ENCODE results near the gene ERC1.

The ERC1 gene

DNA sequence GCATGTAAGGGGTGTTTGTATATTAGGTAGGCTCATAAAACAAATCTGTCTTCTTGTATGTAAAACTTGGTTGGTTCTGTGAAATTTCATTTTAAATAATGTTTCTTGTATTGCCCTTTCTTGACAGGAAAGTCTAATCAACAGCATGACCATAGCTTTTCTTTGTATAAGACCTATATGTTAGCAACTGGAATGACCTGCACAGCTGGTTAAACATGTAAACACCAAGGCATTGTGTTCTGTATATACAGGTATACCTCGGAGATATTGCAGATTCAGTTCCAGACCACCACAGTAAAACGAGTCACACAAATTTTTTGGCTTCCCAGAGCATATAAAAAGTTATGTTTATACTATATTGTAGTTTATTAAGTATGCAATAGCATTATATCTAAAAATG lies 183.6 kb downstream of the ERC1 start:
- DNase-seq (ENCODE audit: low read depth, low spot score), result no peak
- Histone ChIP-seq H3K9me3 (ENCODE audit: low read depth, low read length) (no peaks in the 10 kb centered on the region), H3K36me3 (ENCODE audit: insufficient read depth, low read length) (no peaks in the 10 kb centered on the region), H3K9ac (ENCODE audit: insufficient read length) (no peak overlapping the region), H3K27ac (no peak overlapping the region), H3K4me3 (no peak overlapping the region)
- TF ChIP-seq POLR2AphosphoS5 (IDR thresholded peaks at IDR 0.05; ENCODE audit: borderline replicate concordance, low read depth, low read length) (no peak), EZH2 (IDR thresholded peaks at IDR 0.05) (no peak)

DNA sequence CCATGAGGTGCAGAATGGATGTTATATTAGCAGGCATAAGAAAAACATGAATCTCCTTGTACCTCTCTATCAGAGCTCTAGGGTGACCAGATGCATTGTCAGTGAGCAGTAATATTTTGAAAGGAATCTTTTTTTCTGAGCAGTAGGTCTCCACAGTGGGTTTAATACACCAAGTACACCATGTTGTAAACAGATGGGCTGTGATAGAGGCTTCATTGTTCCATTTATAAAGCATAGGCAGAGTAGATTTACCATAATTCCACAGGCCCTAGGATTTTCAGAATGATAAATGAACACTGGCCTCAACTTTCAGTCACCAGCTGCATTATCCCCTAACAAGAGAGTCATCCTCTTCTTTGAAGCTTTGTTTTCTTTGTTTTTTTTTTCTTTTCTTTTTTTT lies 185.2 kb downstream of the ERC1 start:
- H3K9me3 ChIP-seq (ENCODE audit: low read depth, low read length), result no peaks in the 10 kb centered on the region
- no peak overlapping the region for H3K9ac ChIP-seq (ENCODE audit: insufficient read length)
- H3K36me3 ChIP-seq (ENCODE audit: insufficient read depth, low read length), result peaks cover 4% of the 10 kb centered on the region; the same call in 1 of the 2 replicates
- no peak overlapping the region for H3K4me3 ChIP-seq
- DNase-seq (ENCODE audit: low read depth, low spot score), result no peak
- H3K27ac ChIP-seq, result no peak overlapping the region
- no peak for TF ChIP-seq EZH2 (IDR thresholded peaks at IDR 0.05)
- TF ChIP-seq FOXP2 (optimal IDR thresholded peaks at IDR 0.05; ENCODE audit: control extremely low read depth, extremely low read length, insufficient read depth), result no peak
- no peak for TF ChIP-seq POLR2AphosphoS5 (IDR thresholded peaks at IDR 0.05; ENCODE audit: borderline replicate concordance, low read depth, low read length)

DNA sequence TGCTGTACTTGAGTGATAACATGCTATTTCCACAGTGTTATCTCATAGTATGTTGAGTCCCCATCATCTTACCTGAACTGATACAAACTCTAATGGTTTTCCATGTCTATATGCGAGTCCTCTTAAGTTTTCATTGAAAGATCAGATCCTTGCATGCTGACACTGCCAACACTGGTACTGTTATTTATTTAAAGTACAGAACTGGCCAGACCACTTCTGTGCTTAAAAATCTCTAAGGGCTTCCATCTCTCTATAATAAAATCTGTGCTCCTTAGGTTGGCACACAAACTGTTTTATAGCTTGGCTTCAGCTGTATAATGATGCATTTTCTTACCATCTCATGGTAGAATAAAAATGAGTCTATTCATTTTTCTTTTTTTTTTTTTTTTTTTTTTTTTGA lies 188.1 kb downstream of the ERC1 start:
- no peak for DNase-seq (ENCODE audit: low read depth, low spot score)
- no peak overlapping the region for H3K4me3 ChIP-seq
- no peak overlapping the region for H3K9ac ChIP-seq (ENCODE audit: insufficient read length)
- no peak for TF ChIP-seq POLR2AphosphoS5 (IDR thresholded peaks at IDR 0.05; ENCODE audit: borderline replicate concordance, low read depth, low read length)
- TF ChIP-seq EZH2 (IDR thresholded peaks at IDR 0.05), result no peak
- no peak for TF ChIP-seq FOXP2 (optimal IDR thresholded peaks at IDR 0.05; ENCODE audit: control extremely low read depth, extremely low read length, insufficient read depth)
- no peak overlapping the region for H3K27ac ChIP-seq
- peaks cover 10% of the 10 kb centered on the region for H3K36me3 ChIP-seq (ENCODE audit: insufficient read depth, low read length)
- H3K9me3 ChIP-seq (ENCODE audit: low read depth, low read length), result no peaks in the 10 kb centered on the region

DNA sequence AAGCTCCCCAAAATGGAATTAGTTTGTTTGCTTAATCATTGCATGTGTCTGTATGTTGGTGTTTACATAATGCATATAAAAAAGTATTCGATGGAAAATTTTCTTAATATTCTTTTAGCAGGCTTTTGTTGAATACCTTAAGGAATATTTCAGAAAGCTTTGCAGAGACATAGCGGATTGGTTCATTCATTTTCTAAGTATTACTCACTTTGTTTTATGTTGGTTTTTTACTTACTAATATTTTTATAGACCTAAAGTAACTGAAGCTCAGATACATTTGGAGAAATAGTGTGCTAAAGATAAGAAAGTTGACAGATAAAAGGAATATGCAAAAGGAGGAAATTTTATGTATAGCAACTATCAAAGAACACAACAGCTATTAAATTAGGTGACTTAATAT lies 191.0 kb downstream of the ERC1 start:
- Histone ChIP-seq H3K4me3 (no peak overlapping the region), H3K36me3 (ENCODE audit: insufficient read depth, low read length) (peaks cover 10% of the 10 kb centered on the region), H3K9me3 (ENCODE audit: low read depth, low read length) (no peaks in the 10 kb centered on the region), H3K27ac (no peak overlapping the region), H3K9ac (ENCODE audit: insufficient read length) (no peak overlapping the region)
- TF ChIP-seq POLR2AphosphoS5 (IDR thresholded peaks at IDR 0.05; ENCODE audit: borderline replicate concordance, low read depth, low read length) (no peak), EZH2 (IDR thresholded peaks at IDR 0.05) (no peak)
- no peak for DNase-seq (ENCODE audit: low read depth, low spot score)

DNA sequence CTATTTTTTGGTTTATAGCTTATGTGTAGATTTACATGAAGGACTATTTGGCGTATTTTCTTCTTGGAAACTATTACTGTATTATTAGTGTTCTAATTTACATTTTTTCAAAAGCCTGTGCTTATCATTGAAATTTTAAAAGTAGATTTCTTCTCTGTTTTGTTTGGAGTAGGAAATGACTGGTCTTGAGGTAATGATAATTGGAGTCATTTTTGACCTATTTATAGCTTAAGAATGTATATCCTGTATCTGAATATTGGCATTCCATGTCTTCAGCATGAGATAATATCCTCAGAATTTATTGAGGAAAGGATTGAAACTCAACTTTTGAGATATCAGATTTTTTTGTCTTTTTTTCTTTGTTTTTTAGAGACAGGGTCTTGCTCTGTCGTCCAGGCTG lies 193.4 kb downstream of the ERC1 start:
- Histone ChIP-seq H3K27ac (no peak overlapping the region), H3K4me3 (no peak overlapping the region), H3K9me3 (ENCODE audit: low read depth, low read length) (no peaks in the 10 kb centered on the region), H3K9ac (ENCODE audit: insufficient read length) (no peak overlapping the region), H3K36me3 (ENCODE audit: insufficient read depth, low read length) (peaks cover 10% of the 10 kb centered on the region)
- TF ChIP-seq EZH2 (IDR thresholded peaks at IDR 0.05) (no peak), FOXP2 (optimal IDR thresholded peaks at IDR 0.05; ENCODE audit: control extremely low read depth, extremely low read length, insufficient read depth) (no peak), POLR2AphosphoS5 (IDR thresholded peaks at IDR 0.05; ENCODE audit: borderline replicate concordance, low read depth, low read length) (no peak)
- no peak for DNase-seq (ENCODE audit: low read depth, low spot score)

DNA sequence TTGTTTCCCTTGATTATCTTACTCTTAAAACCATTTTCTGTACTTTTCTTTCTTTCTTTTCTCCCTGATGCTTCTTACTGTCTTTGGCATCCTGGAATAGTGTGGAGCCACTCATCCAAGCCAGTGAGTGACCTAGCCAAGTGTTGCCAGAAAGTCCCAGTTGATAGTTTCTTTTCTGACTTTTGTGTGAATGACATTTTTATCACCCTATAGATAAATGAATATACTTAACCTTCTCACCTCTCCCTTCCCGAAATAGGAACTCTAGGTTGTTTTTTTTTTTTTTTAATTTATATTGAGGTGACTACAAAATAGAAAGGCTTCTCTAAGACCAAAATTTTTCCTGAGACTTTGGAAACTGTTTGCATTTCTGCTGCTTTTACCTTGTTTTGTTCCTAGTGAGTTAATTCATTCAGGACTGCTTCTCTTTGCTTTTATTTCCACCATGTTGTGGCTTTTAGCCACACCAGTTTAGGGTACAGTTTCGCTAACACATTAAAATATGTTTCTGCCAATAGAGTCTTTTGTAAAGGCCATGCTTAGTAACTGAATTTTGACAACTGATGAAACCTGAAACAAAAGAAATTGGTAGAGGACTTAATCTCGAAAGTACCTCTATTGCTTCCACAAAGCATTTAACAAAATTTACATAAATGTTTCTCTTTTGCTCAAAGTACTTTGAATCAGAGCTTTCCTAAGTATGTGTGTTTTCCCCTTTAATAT lies 194.6 kb downstream of the ERC1 start:
- Histone ChIP-seq H3K4me3 (no peak overlapping the region), H3K9me3 (ENCODE audit: low read depth, low read length) (no peaks in the 10 kb centered on the region), H3K9ac (ENCODE audit: insufficient read length) (no peak overlapping the region), H3K27ac (no peak overlapping the region), H3K36me3 (ENCODE audit: insufficient read depth, low read length) (peaks cover 6% of the 10 kb centered on the region)
- DNase-seq (ENCODE audit: low read depth, low spot score), result no peak
- TF ChIP-seq EZH2 (IDR thresholded peaks at IDR 0.05), result no peak
- TF ChIP-seq FOXP2 (optimal IDR thresholded peaks at IDR 0.05; ENCODE audit: control extremely low read depth, extremely low read length, insufficient read depth), result no peak
- no peak for TF ChIP-seq POLR2AphosphoS5 (IDR thresholded peaks at IDR 0.05; ENCODE audit: borderline replicate concordance, low read depth, low read length)

DNA sequence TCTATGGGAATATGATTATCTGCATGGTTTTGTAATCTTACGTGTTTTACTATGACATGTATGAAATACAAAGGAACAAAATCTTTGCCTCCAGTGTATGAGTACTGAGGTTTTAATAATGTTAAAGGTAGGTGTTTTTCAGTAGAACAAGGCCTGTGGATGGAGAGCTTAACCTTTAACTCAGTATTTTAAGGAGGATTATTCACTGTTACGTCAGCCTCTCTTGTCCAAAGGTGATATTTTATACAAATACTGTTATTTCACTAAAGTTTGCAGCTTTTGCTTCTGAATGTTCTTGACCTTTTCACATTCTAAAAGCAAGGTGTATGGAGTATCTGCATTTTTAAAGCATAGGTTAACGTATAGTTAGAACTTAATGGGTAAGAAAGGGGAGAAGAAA lies 195.3 kb downstream of the ERC1 start:
- H3K4me3 ChIP-seq, result no peak overlapping the region
- no peak overlapping the region for H3K27ac ChIP-seq
- peaks cover 12% of the 10 kb centered on the region for H3K36me3 ChIP-seq (ENCODE audit: insufficient read depth, low read length)
- no peak for DNase-seq (ENCODE audit: low read depth, low spot score)
- TF ChIP-seq POLR2AphosphoS5 (IDR thresholded peaks at IDR 0.05; ENCODE audit: borderline replicate concordance, low read depth, low read length) (no peak), FOXP2 (optimal IDR thresholded peaks at IDR 0.05; ENCODE audit: control extremely low read depth, extremely low read length, insufficient read depth) (no peak), EZH2 (IDR thresholded peaks at IDR 0.05) (no peak)
- H3K9ac ChIP-seq (ENCODE audit: insufficient read length), result no peak overlapping the region
- no peaks in the 10 kb centered on the region for H3K9me3 ChIP-seq (ENCODE audit: low read depth, low read length)

DNA sequence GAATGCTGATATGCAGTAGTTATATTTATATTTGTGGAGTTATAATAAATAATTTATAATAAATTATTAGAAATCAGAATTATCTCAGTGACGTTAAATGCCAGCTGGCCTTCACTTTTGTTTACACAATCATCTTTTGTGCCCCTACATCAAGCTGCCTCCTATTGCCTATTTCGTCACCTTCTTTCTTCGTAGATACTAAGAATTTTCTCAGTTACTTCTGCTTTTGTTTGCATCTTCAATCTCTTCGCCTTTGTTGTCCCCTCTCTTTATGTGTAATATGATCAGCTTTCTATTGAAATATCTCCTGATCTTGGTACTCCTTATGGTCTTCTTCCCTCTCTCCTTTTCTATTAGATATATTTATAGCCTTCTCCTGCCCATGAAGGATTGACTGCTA lies 197.0 kb downstream of the ERC1 start:
- no peak for DNase-seq (ENCODE audit: low read depth, low spot score)
- peaks cover 12% of the 10 kb centered on the region for H3K36me3 ChIP-seq (ENCODE audit: insufficient read depth, low read length)
- TF ChIP-seq POLR2AphosphoS5 (IDR thresholded peaks at IDR 0.05; ENCODE audit: borderline replicate concordance, low read depth, low read length) (no peak), EZH2 (IDR thresholded peaks at IDR 0.05) (no peak), FOXP2 (optimal IDR thresholded peaks at IDR 0.05; ENCODE audit: control extremely low read depth, extremely low read length, insufficient read depth) (no peak)

DNA sequence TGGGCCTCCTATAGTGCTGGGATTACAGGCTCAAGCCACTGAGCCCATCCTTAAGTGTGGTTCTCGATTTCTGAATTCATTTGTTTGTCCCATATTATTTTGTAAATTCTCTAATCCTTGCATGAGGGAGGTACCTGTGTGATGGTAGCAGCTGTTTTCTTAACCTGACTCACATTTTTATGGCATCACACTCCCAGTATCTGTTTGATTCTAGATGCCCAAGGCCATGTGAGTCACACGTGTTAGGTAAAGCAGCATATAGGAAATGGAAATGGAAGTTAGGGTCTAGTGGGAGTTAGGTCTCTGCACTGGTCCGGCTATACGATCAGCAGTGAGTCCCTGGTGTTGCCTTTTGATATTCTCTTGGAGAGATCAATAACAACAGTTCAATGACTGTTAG lies 198.1 kb downstream of the ERC1 start:
- no peak overlapping the region for H3K4me3 ChIP-seq
- H3K27ac ChIP-seq, result no peak overlapping the region
- TF ChIP-seq POLR2AphosphoS5 (IDR thresholded peaks at IDR 0.05; ENCODE audit: borderline replicate concordance, low read depth, low read length), result no peak
- TF ChIP-seq EZH2 (IDR thresholded peaks at IDR 0.05), result no peak
- no peak for TF ChIP-seq FOXP2 (optimal IDR thresholded peaks at IDR 0.05; ENCODE audit: control extremely low read depth, extremely low read length, insufficient read depth)
- DNase-seq (ENCODE audit: low read depth, low spot score), result no peak
- H3K9ac ChIP-seq (ENCODE audit: insufficient read length), result no peak overlapping the region
- H3K9me3 ChIP-seq (ENCODE audit: low read depth, low read length), result no peaks in the 10 kb centered on the region
- peaks cover 7% of the 10 kb centered on the region for H3K36me3 ChIP-seq (ENCODE audit: insufficient read depth, low read length)

More for the DNA sequence above, 197.0 kb downstream of the ERC1 start:
- H3K27ac ChIP-seq, result no peak overlapping the region
- H3K4me3 ChIP-seq, result no peak overlapping the region
- H3K9ac ChIP-seq (ENCODE audit: insufficient read length), result no peak overlapping the region
- H3K9me3 ChIP-seq (ENCODE audit: low read depth, low read length), result no peaks in the 10 kb centered on the region
